ENCODE data around the gene ZBTB6. TPM values are rescaled to one million over a fixed set of nuclear protein-coding genes. Genes with fewer than 3 reads are reported as not detected.
A peak's percentile ranks its signal among the peaks of the same experiment; 100 is the strongest.

The ZBTB6 gene
- total and polyA plus RNA-seq, 2 of the 13 experiments (the other 11 are each of a cell fraction or from before 2014, with no cell fraction given), result 3.7 to 7.1 TPM

DNA sequence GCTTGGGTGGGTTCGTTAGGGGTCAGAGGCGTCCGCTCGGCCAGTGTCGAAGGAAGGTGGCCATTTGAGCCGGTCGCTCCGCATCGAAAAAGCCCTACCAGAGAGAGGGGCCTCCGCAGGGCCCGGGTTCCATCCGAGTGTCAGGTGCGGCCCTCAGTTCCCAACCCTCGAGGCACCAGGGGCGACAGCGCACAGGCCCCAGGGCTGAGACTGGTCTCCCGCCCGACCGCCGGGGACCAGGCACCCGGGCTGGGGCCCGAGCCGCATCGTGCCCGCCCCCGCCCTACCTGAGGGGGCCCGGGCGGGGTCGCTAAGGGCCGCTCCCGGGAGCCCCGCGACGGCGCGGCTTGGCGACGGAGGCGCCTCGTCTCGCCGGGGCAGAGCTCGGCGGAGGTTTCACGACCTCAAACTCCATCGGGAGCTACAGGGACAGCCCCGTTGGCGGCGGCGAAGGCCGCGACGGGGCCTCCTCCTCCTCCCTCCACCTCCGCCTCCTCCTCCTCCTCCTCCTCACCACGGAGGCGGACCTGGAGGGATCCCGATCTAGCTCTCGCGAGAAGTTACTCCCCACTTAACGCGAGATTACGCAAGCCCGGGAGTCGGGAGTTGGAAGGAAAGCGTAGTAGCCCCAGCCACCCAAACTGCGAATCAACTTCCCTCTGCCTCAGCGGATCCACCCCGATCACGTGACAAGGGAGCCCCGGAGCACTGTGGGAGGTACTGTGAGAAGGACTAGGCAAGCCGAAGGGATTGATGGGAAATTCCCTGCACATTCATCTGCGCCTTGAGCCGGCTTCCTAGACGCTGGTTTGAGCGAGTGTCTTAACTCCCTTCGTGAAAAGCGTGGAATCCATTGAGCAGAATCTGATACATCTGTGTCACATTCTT, 8.1 kb downstream of the ZBTB6 start, which contains the start of gene RC3H2 (continued):
- TF ChIP-seq GPBP1L1 (CRISPR knock-in tag; IDR thresholded peaks at IDR 0.05) (no peak), KAT7 (CRISPR knock-in tag; IDR thresholded peaks at IDR 0.05; ENCODE audit: borderline replicate concordance) (peak; percentile 82), ZNF558 (CRISPR knock-in tag; IDR thresholded peaks at IDR 0.05; ENCODE audit: borderline replicate concordance) (no peak), MTF1 (CRISPR knock-in tag; IDR thresholded peaks at IDR 0.05) (0 out of 2 replicates have a peak, but pooled peaks have one; percentile 28), FOSL1 (CRISPR knock-in tag; IDR thresholded peaks at IDR 0.05; ENCODE audit: borderline replicate concordance) (0 out of 2 replicates have a peak, but pooled peaks have one; percentile 3), MAF1 (CRISPR knock-in tag; IDR thresholded peaks at IDR 0.05; ENCODE audit: borderline replicate concordance) (peak; percentile 58; the same call in 1 of the 2 replicates), MTA3 (CRISPR knock-in tag; IDR thresholded peaks at IDR 0.05) (no peak), ZNF713 (CRISPR knock-in tag; IDR thresholded peaks at IDR 0.05) (no peak), ZNF773 (CRISPR knock-in tag; IDR thresholded peaks at IDR 0.05; ENCODE audit: borderline replicate concordance) (no peak), JUN (CRISPR knock-in tag; IDR thresholded peaks at IDR 0.05) (no peak), ZNF772 (CRISPR knock-in tag; IDR thresholded peaks at IDR 0.05) (no peak), GATAD2A (CRISPR knock-in tag; IDR thresholded peaks at IDR 0.05) (peak; percentile 55; the same call in 1 of the 2 replicates), NRL (CRISPR knock-in tag; IDR thresholded peaks at IDR 0.05; ENCODE audit: borderline replicate concordance) (no peak; the same call in 1 of the 2 replicates), HHEX (CRISPR knock-in tag; IDR thresholded peaks at IDR 0.05) (no peak), ZNF10 (CRISPR knock-in tag; IDR thresholded peaks at IDR 0.05; ENCODE audit: borderline replicate concordance, low read depth) (no peak), SMARCC2 (IDR thresholded peaks at IDR 0.05) (no peak), ZNF484 (CRISPR knock-in tag; IDR thresholded peaks at IDR 0.05; ENCODE audit: borderline replicate concordance, low read depth) (no peak), SIN3B (IDR thresholded peaks at IDR 0.05; ENCODE audit: low read length) (0 out of 2 replicates have a peak, but pooled peaks have one; percentile 25), RORA (CRISPR knock-in tag; IDR thresholded peaks at IDR 0.05) (no peak), ZMYM4 (CRISPR knock-in tag; IDR thresholded peaks at IDR 0.05) (peak; percentile 96), KDM1A (CRISPR knock-in tag; IDR thresholded peaks at IDR 0.05) (peak; percentile 99), ZNF296 (CRISPR knock-in tag; conservative IDR thresholded peaks at IDR 0.05) (no peak), ZBTB1 (CRISPR knock-in tag; IDR thresholded peaks at IDR 0.05; ENCODE audit: borderline replicate concordance) (no peak)
- TF ChIP-seq, protein P1, sequence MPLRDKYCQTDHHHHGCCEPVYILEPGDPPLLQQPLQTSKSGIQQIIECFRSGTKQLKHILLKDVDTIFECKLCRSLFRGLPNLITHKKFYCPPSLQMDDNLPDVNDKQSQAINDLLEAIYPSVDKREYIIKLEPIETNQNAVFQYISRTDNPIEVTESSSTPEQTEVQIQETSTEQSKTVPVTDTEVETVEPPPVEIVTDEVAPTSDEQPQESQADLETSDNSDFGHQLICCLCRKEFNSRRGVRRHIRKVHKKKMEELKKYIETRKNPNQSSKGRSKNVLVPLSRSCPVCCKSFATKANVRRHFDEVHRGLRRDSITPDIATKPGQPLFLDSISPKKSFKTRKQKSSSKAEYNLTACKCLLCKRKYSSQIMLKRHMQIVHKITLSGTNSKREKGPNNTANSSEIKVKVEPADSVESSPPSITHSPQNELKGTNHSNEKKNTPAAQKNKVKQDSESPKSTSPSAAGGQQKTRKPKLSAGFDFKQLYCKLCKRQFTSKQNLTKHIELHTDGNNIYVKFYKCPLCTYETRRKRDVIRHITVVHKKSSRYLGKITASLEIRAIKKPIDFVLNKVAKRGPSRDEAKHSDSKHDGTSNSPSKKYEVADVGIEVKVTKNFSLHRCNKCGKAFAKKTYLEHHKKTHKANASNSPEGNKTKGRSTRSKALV (CRISPR knock-in tag; IDR thresholded peaks at IDR 0.05), result 0 out of 2 replicates have a peak, but pooled peaks have one; percentile 24
- TF ChIP-seq, protein P2, sequence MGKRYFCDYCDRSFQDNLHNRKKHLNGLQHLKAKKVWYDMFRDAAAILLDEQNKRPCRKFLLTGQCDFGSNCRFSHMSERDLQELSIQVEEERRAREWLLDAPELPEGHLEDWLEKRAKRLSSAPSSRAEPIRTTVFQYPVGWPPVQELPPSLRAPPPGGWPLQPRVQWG (CRISPR knock-in tag; IDR thresholded peaks at IDR 0.05; ENCODE audit: borderline replicate concordance, low read depth), result no peak
- TF ChIP-seq, protein P3, sequence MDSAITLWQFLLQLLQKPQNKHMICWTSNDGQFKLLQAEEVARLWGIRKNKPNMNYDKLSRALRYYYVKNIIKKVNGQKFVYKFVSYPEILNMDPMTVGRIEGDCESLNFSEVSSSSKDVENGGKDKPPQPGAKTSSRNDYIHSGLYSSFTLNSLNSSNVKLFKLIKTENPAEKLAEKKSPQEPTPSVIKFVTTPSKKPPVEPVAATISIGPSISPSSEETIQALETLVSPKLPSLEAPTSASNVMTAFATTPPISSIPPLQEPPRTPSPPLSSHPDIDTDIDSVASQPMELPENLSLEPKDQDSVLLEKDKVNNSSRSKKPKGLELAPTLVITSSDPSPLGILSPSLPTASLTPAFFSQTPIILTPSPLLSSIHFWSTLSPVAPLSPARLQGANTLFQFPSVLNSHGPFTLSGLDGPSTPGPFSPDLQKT (CRISPR knock-in tag; IDR thresholded peaks at IDR 0.05; ENCODE audit: borderline replicate concordance), result no peak

Measured in HepG2 (cell line).